GM12872 (cell line): Measurements from ENCODE around the gene PTCD1.

Experiments used
- TF ChIP-seq, protein P1 (sequence below): IDR thresholded peaks from 3 replicates; pipeline ENCODE4 v1.5.1; 2011; ENCODE audit warnings: low read depth, mild to moderate bottlenecking, low read length, moderate library complexity; ENCODE audit not compliant: insufficient read depth

The PTCD1 gene

DNA sequence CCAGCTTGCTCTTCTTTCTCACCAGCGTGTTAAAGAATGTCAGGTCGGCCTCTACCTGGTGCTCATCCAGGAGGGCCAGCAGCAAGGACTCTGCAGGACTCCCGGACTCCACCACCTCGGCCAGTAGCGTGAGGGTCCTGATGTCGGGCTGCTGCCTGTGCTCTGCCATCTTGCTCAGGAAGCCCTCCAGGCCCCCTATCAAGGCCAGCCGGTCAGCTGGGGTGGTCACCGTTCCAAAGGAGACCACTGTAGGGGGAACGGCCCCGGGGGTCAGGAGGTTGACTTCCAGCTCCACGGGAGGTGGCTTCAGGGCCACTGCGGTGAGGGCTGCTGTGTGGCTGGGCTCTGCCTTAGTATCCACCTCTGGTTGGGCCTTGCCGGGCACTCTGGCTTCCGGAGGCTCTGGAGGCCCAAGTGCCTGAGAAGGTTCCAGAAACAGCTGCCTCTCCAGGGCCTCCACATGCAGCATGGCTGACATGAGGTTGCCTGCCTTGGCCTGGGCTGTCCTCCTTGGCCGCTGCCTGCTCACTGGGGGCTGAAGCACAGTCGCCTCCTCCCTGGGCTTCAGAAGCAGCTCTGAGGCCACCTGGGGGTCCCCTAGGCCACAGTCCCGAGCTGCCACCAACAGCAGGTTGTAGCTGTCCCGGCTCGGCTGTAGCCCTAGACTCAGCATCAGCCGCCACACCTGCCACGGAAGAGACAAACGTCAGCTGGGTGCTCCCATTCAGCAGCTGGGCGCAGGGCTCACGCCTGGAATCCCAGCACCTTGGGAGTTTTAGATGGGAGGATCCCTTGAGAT, 13.5 kb downstream of the PTCD1 start:
- TF ChIP-seq, protein P1, sequence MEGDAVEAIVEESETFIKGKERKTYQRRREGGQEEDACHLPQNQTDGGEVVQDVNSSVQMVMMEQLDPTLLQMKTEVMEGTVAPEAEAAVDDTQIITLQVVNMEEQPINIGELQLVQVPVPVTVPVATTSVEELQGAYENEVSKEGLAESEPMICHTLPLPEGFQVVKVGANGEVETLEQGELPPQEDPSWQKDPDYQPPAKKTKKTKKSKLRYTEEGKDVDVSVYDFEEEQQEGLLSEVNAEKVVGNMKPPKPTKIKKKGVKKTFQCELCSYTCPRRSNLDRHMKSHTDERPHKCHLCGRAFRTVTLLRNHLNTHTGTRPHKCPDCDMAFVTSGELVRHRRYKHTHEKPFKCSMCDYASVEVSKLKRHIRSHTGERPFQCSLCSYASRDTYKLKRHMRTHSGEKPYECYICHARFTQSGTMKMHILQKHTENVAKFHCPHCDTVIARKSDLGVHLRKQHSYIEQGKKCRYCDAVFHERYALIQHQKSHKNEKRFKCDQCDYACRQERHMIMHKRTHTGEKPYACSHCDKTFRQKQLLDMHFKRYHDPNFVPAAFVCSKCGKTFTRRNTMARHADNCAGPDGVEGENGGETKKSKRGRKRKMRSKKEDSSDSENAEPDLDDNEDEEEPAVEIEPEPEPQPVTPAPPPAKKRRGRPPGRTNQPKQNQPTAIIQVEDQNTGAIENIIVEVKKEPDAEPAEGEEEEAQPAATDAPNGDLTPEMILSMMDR = no peak

DNA sequence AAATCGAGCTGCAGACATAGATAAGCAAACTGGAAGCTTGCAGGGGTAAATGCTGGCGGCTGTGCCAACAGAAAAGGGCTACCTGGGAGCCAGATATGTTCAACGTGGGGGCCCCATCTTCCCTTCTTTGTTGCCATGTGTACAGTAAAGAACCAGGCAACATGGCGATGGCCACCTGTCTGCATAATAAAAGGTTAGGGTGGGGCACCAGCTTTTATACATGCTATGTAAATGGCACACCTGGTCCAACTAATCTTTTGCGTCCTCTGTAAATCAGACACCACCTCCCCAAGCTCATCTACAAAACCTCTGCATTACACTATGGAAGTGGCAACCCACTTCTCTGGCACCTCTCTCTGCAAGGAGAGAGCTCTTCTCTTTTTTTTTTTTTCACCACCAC, 16.0 kb downstream of the PTCD1 start:
- TF ChIP-seq, protein P1 = no peak

DNA sequence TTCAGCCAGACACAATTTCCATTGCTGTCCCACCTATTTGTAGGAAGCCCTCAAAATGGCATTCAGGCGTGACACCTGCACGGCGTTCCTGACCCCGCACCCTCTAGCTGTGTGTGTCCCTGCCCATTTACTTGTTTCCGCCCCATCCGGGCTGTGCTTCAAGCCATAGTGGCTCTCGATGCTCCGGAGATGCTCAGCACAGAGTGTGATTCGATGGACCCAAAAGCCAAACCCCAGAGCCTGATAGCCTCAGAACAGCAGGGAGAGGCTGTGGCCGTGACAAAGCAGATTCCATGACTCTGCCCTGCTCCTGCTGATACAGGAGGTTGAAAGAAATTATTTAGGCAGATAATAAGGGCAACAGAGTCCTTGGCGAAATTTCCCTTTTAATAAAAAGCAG, 16.4 kb downstream of the PTCD1 start:
- TF ChIP-seq, protein P1 = no peak

GRCh38 chr7:99420986-99421385, 17.6 kb downstream of the PTCD1 start:
- TF ChIP-seq, protein P1 = no peak

- TF ChIP-seq, protein P1 = no peak
These were observed 18.4 kb downstream of the PTCD1 start for GRCh38 chr7:99420213-99420612.

GRCh38 chr7:99419323-99420021, 19.1 kb downstream of the PTCD1 start:
- TF ChIP-seq, protein P1 = no peak

GRCh38 chr7:99418260-99418659, 20.3 kb downstream of the PTCD1 start:
- TF ChIP-seq, protein P1 = no peak
